Memory B cell (primary cell): Measurements from ENCODE around the gene HERC5.
A peak's percentile ranks its signal among the peaks of the same experiment; 100 is the strongest.
"Not testable (repeated sequence)": the region's sequence is repeated elsewhere in the genome, so short reads cannot be mapped to it uniquely, and the experiment has no call there.

Experiments
- ATAC-seq: fragments of 150-1000 bp; cut with Tn5 transposase; 2 replicates; pipeline ENCODE4 v1.10.0; 2021; ENCODE audit warnings: low read depth, mild to moderate bottlenecking, moderate library complexity
- DNase-seq, 2 donors: peaks; one replicate each; pipeline ENCODE4 v3.0.0; 2022; ENCODE audit warnings: low spot score in 2 of 2
- H3K27ac Mint-ChIP-seq: one replicate; pipeline ENCODE4 v1.8.0; 2022; ENCODE audit warnings: mild to moderate bottlenecking, moderate library complexity, mixed read lengths
- H3K27me3 Mint-ChIP-seq: one replicate; pipeline ENCODE4 v1.8.0; 2022; ENCODE audit warnings: mixed read lengths
- H3K36me3 Mint-ChIP-seq: one replicate; pipeline ENCODE4 v1.8.0; 2022; ENCODE audit warnings: mild to moderate bottlenecking, mixed read lengths
- H3K4me1 Mint-ChIP-seq: one replicate; pipeline ENCODE4 v1.8.0; 2022; ENCODE audit warnings: mixed read lengths
- H3K4me3 Mint-ChIP-seq: one replicate; pipeline ENCODE4 v1.8.0; 2022; ENCODE audit warnings: mild to moderate bottlenecking, moderate library complexity, mixed read lengths
- H3K9me3 Mint-ChIP-seq: one replicate; pipeline ENCODE4 v1.8.0; 2022; ENCODE audit warnings: mixed read lengths

The HERC5 gene

GRCh38 chr4:88456670-88457306 is at the start of gene HERC5:
TSS of gene HERC5 (plus strand) at chr4:88457119. CDS start at chr4:88457270, 151 bp downstream.
- peak within 1 kb of the TSS; percentile 95 for H3K27ac Mint-ChIP-seq
- ATAC-seq (peak; percentile 93), DNase-seq (peak; percentile 87 to 90)
- H3K36me3 Mint-ChIP-seq: peaks cover 2% of the 10 kb centered on the region
- peaks cover 7% of the 10 kb centered on the region for H3K4me1 Mint-ChIP-seq
- peaks cover 1% of the 10 kb centered on the region for H3K9me3 Mint-ChIP-seq
- H3K27me3 Mint-ChIP-seq: no peaks in the 10 kb centered on the region
- peak within 1 kb of the TSS; percentile 99 for H3K4me3 Mint-ChIP-seq

GRCh38 chr4:88409206-88409605 is 47.7 kb upstream of the HERC5 start:
- Mint-ChIP-seq H3K27ac (no peak overlapping the region), H3K4me1 (no peaks in the 10 kb centered on the region), H3K36me3 (peaks cover 29% of the 10 kb centered on the region), H3K4me3 (no peak overlapping the region), H3K27me3 (no peaks in the 10 kb centered on the region), H3K9me3 (no peaks in the 10 kb centered on the region)
- DNase-seq (no peak), ATAC-seq (no peak)

DNA sequence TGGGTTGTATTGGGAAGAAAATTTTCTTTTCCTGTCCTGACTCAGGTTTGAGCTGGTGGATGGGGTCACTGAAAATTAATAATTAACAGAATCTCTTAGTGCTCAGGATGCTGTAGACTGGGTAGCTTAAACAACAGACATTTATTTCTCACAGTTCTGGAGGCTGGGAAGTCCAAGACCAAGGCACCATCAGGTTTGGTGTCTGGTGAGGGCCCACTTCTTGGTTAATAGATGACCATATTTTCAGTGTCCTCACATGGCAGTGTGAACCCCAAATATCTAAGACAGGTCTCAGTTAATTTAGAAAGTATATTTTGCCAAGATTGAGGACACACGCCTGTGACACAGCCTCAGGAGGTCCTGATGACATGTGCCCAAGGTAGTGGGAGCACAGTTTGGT is 47.1 kb upstream of the HERC5 start:
- ATAC-seq (no peak), DNase-seq (no peak)
- no peaks in the 10 kb centered on the region for H3K9me3 Mint-ChIP-seq
- H3K27me3 Mint-ChIP-seq: no peaks in the 10 kb centered on the region
- no peaks in the 10 kb centered on the region for H3K4me1 Mint-ChIP-seq
- peaks cover 30% of the 10 kb centered on the region for H3K36me3 Mint-ChIP-seq
- no peak overlapping the region for H3K27ac Mint-ChIP-seq
- no peak overlapping the region for H3K4me3 Mint-ChIP-seq

DNA sequence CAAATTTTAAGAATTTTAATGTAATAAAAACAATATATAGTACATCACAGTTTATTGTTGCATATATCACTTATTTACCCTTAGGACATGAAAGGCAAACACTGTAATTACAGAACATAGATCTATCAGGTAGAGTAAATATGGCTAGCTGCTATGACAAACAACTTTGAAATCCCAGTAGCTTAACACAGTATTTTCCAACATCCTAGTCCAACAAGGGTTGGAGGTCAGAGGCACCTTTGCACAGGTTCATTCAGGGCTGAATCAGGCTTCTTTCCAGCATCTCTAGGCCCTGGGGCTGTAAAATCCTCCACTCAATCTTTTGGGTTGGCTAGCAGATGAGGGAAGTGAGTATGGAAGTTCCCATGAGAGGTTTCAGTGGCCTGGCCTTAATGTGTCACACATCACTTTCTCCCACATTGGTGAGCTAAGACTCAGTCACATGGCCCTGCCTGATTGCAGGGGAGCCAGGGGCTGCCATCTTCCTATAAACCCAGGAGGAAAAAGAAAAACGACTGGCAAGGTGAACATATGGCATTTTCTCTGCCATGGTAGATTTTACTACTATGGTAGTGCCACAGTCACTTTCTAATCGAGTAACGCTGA is 45.3 kb upstream of the HERC5 start:
- peaks cover 29% of the 10 kb centered on the region for H3K36me3 Mint-ChIP-seq
- H3K9me3 Mint-ChIP-seq: no peaks in the 10 kb centered on the region
- H3K4me3 Mint-ChIP-seq: no peak overlapping the region
- no peak overlapping the region for H3K27ac Mint-ChIP-seq
- ATAC-seq (no peak), DNase-seq (no peak)
- H3K4me1 Mint-ChIP-seq: no peaks in the 10 kb centered on the region
- H3K27me3 Mint-ChIP-seq: no peaks in the 10 kb centered on the region

- peaks cover 24% of the 10 kb centered on the region for H3K36me3 Mint-ChIP-seq
- no peaks in the 10 kb centered on the region for H3K27me3 Mint-ChIP-seq
- ATAC-seq (no peak), DNase-seq (no peak)
- no peaks in the 10 kb centered on the region for H3K4me1 Mint-ChIP-seq
- no peaks in the 10 kb centered on the region for H3K9me3 Mint-ChIP-seq
- no peak overlapping the region for H3K4me3 Mint-ChIP-seq
- H3K27ac Mint-ChIP-seq: no peak overlapping the region
These were observed 43.1 kb upstream of the HERC5 start for GRCh38 chr4:88413801-88414200.

DNA sequence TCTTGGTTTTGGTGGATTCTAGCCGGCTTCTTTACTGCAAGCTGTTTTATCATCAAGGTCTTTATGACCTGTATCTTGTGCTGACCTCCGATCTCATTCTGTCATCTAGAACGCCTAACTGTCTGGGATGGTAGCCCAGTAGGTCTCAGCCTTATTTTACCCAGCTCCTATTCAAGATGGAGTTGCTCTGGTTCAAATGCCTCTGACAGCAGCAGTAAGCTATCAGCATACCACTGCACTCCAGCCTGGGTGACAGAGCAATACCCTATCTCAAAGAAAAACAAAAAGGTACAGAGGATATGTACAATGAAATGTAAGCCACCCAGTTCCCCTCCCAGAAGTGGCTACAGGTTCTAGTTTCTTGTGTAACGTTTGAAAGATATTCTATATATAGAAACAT is 42.2 kb upstream of the HERC5 start:
- ATAC-seq (no peak), DNase-seq (no peak)
- H3K4me3 Mint-ChIP-seq: no peak overlapping the region
- no peak overlapping the region for H3K27ac Mint-ChIP-seq
- H3K4me1 Mint-ChIP-seq: no peaks in the 10 kb centered on the region
- no peaks in the 10 kb centered on the region for H3K27me3 Mint-ChIP-seq
- no peaks in the 10 kb centered on the region for H3K9me3 Mint-ChIP-seq
- H3K36me3 Mint-ChIP-seq: peaks cover 20% of the 10 kb centered on the region

DNA sequence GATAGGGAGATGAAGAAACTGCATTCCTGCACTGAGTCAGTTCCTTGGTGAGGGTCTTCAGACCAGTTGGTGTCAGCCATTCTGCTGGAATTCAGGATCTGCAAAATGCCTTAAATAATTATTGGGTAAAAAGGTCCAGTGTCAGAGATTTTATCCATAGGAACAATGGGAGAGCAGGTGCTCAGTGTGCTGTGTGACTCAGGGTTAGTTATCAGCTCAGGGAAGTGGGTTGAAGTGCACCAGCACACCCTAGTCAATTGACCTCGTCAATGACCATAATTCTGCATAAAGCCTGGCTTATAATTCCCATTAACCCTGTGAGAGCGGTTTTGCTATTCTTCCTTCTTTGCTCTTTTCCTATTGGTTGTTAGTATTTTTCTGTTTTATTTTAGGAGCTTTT is 40.9 kb upstream of the HERC5 start:
- peaks cover 18% of the 10 kb centered on the region for H3K36me3 Mint-ChIP-seq
- H3K9me3 Mint-ChIP-seq: no peaks in the 10 kb centered on the region
- no peak for DNase-seq
- ATAC-seq: no peak
- no peak overlapping the region for H3K27ac Mint-ChIP-seq
- no peak overlapping the region for H3K4me3 Mint-ChIP-seq
- no peaks in the 10 kb centered on the region for H3K27me3 Mint-ChIP-seq
- H3K4me1 Mint-ChIP-seq: no peaks in the 10 kb centered on the region

- peaks cover 18% of the 10 kb centered on the region for H3K36me3 Mint-ChIP-seq
- ATAC-seq: no peak
- H3K4me1 Mint-ChIP-seq: no peaks in the 10 kb centered on the region
- no peaks in the 10 kb centered on the region for H3K27me3 Mint-ChIP-seq
- H3K4me3 Mint-ChIP-seq: no peak overlapping the region
- H3K9me3 Mint-ChIP-seq: no peaks in the 10 kb centered on the region
- DNase-seq: no peak
- no peak overlapping the region for H3K27ac Mint-ChIP-seq
These were observed 38.5 kb upstream of the HERC5 start for GRCh38 chr4:88418411-88418810.

DNA sequence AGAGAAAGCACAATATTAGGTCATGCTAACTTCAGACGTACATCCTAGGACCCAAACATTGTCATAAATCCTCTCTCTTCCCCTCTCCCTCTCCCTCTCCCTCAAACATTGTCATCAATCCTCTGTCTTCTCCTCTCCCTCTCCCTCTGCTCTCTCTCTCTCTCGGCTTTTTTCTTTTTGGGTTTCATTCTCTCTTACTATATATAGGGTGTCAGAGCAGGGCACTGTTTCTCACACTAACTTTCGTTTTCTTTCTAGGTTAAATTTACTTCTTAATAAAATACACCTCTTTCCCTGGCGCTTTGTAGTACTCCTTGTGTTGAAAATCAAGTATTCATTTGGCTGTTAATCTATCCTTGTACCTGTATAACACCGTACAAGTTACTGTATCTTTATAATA is 37.0 kb upstream of the HERC5 start:
- Mint-ChIP-seq H3K27ac (no peak overlapping the region), H3K9me3 (no peaks in the 10 kb centered on the region), H3K4me1 (no peaks in the 10 kb centered on the region), H3K27me3 (no peaks in the 10 kb centered on the region), H3K4me3 (no peak overlapping the region), H3K36me3 (peaks cover 15% of the 10 kb centered on the region)
- ATAC-seq (no peak), DNase-seq (no peak)

GRCh38 chr4:88420844-88421243 is 36.1 kb upstream of the HERC5 start:
- no peak overlapping the region for H3K27ac Mint-ChIP-seq
- no peak overlapping the region for H3K4me3 Mint-ChIP-seq
- no peaks in the 10 kb centered on the region for H3K27me3 Mint-ChIP-seq
- no peaks in the 10 kb centered on the region for H3K9me3 Mint-ChIP-seq
- peaks cover 18% of the 10 kb centered on the region for H3K36me3 Mint-ChIP-seq
- no peak for DNase-seq
- no peak for ATAC-seq
- no peaks in the 10 kb centered on the region for H3K4me1 Mint-ChIP-seq

GRCh38 chr4:88422403-88422802 is 34.5 kb upstream of the HERC5 start:
- no peaks in the 10 kb centered on the region for H3K27me3 Mint-ChIP-seq
- no peak for DNase-seq

GRCh38 chr4:88429401-88429800 is 27.5 kb upstream of the HERC5 start:
- no peak for ATAC-seq
- DNase-seq: no peak
- Mint-ChIP-seq H3K4me3 (no peak overlapping the region), H3K9me3 (no peaks in the 10 kb centered on the region), H3K36me3 (peaks cover 30% of the 10 kb centered on the region), H3K27ac (no peak overlapping the region), H3K27me3 (no peaks in the 10 kb centered on the region), H3K4me1 (no peaks in the 10 kb centered on the region)

More at GRCh38 chr4:88422403-88422802, 34.5 kb upstream of the HERC5 start:
- ATAC-seq: no peak
- Mint-ChIP-seq H3K36me3 (peaks cover 20% of the 10 kb centered on the region), H3K27ac (no peak overlapping the region), H3K4me1 (no peaks in the 10 kb centered on the region), H3K4me3 (no peak overlapping the region), H3K9me3 (no peaks in the 10 kb centered on the region)

DNA sequence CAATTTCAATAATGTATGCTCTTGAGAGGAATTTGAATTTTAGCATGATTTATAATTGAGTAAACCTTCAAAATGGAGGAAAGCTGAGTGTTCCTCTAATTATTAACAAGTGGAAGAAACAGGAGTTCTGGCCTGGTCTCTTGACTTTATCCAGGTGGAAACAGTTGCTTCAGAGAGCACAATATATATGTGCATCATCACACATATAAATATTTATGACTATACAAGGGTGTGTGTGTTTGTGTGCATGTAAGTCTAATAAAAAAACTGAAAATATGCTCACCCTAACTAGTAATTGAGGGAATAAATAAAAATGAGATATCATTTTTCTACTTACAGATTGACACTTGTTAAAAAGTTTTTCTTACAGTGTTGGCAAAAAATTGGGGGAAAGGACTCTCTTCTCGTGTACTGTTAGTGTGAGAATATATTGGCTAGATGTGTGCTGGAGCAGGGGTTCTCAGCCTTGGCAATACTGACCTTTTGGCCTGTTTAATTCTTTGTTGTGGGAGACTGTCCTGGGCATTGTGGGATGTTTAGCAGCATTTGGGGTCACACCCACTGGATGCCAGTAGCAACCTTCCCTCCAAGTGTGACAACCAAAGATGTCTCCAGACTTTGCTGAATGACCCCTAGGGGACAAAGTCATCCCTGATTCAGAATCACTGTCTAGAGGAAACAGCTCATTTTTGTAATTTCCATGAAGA is 20.8 kb upstream of the HERC5 start:
- Mint-ChIP-seq H3K36me3 (peaks cover 30% of the 10 kb centered on the region), H3K27ac (no peak overlapping the region), H3K9me3 (no peaks in the 10 kb centered on the region)

GRCh38 chr4:88437873-88438272 is 19.0 kb upstream of the HERC5 start:
- not testable (repeated sequence) for H3K27ac Mint-ChIP-seq, H3K4me1 Mint-ChIP-seq, H3K27me3 Mint-ChIP-seq, H3K9me3 Mint-ChIP-seq, H3K4me3 Mint-ChIP-seq, DNase-seq, ATAC-seq
- peaks cover 42% of the 10 kb centered on the region for H3K36me3 Mint-ChIP-seq

More for the DNA sequence above, 20.8 kb upstream of the HERC5 start:
- Mint-ChIP-seq H3K4me1 (no peaks in the 10 kb centered on the region), H3K27me3 (no peaks in the 10 kb centered on the region), H3K4me3 (no peak overlapping the region)
- DNase-seq (no peak), ATAC-seq (no peak)
